Liver (tissue), 9 donors: ENCODE data around the gene PLCB3. TPM values are rescaled to one million over a fixed set of nuclear protein-coding genes. Genes with fewer than 3 reads are reported as not detected.

ENCODE experiments used
- DNase-seq: peaks from one replicate; pipeline ENCODE4 v3.0.0-alpha.2; 2017; ENCODE audit warnings: low spot score
- H3K27ac ChIP-seq, 2 donors: one replicate each; pipeline ENCODE4 v1.7.0; 2013; ENCODE audit warnings: inconsistent platforms in 2 of 2, low read length in 2 of 2, control low read depth in 1 of 2, low read depth in 1 of 2, mild to moderate bottlenecking in 1 of 2
- H3K27me3 ChIP-seq, 4 donors: one replicate each; pipeline versions ENCODE4 v1.6.1 to v1.7.0; 2013; ENCODE audit warnings: low read length in 3 of 4, inconsistent platforms in 1 of 4, mild to moderate bottlenecking in 1 of 4, moderate library complexity in 1 of 4; ENCODE audit not compliant: control insufficient read depth in 4 of 4, insufficient read depth in 4 of 4
- H3K36me3 ChIP-seq, 4 donors: one replicate each; pipeline versions ENCODE4 v1.6.1 to v1.7.0; 2013; ENCODE audit warnings: low read length in 3 of 4, mild to moderate bottlenecking in 3 of 4, low read depth in 1 of 4, moderate library complexity in 1 of 4; ENCODE audit not compliant: control insufficient read depth in 4 of 4, insufficient read depth in 3 of 4
- H3K4me1 ChIP-seq, 4 donors: one replicate each; pipeline versions ENCODE4 v1.6.1 to v1.7.0; 2013; ENCODE audit warnings: low read length in 3 of 4, mild to moderate bottlenecking in 3 of 4, moderate library complexity in 1 of 4; ENCODE audit not compliant: control insufficient read depth in 4 of 4, insufficient read depth in 4 of 4
- H3K4me3 ChIP-seq, 3 donors: one replicate each; pipeline versions ENCODE4 v1.6.1 to v1.7.0; 2013; ENCODE audit warnings: low read length in 3 of 3, control low read depth in 1 of 3, low read depth in 1 of 3, mild to moderate bottlenecking in 1 of 3
- H3K9ac ChIP-seq, 2 donors: one replicate each; pipeline ENCODE4 v1.7.0; 2013; ENCODE audit warnings: low read length in 2 of 2, mild to moderate bottlenecking in 2 of 2, moderate library complexity in 2 of 2, control low read depth in 1 of 2, low read depth in 1 of 2
- H3K9me3 ChIP-seq, 4 donors: one replicate each; pipeline versions ENCODE4 v1.6.1 to v1.7.0; 2013; ENCODE audit warnings: low read length in 3 of 4; ENCODE audit not compliant: control insufficient read depth in 4 of 4
- CTCF ChIP-seq: fragments of 150-350 bp; IDR thresholded peaks from 2 replicates; pipeline ENCODE4 v1.5.1; 2017; ENCODE audit warnings: improper control_type of control experiment, low read depth, low read length; ENCODE audit not compliant: missing input control
- EGR1 ChIP-seq, 2 donors: IDR thresholded peaks; 2 replicates each; pipeline ENCODE4 v1.6.1; 2016 to 2018; ENCODE audit warnings: antibody characterized with exemption in 2 of 2, low read depth in 2 of 2
- FOXA1 ChIP-seq: IDR thresholded peaks from 2 replicates; pipeline ENCODE4 v1.6.1; 2016; ENCODE audit warnings: antibody characterized with exemption
- FOXA2 ChIP-seq: IDR thresholded peaks from 2 replicates; pipeline ENCODE4 v1.6.1; 2016; ENCODE audit warnings: antibody characterized with exemption
- GABPA ChIP-seq, 2 donors: IDR thresholded peaks in 1 of 2; conservative IDR thresholded peaks in 1 of 2; 2 replicates each; pipeline ENCODE4 v1.6.1; 2016; ENCODE audit warnings: antibody characterized with exemption in 2 of 2, mild to moderate bottlenecking in 1 of 2, moderate library complexity in 1 of 2
- HNF4A ChIP-seq, 2 donors: conservative IDR thresholded peaks; 2 replicates each; pipeline ENCODE4 v1.6.1; 2016; ENCODE audit warnings: antibody characterized with exemption in 2 of 2, mild to moderate bottlenecking in 2 of 2
- HNF4G ChIP-seq: IDR thresholded peaks from 2 replicates; pipeline ENCODE4 v1.6.1; 2016; ENCODE audit warnings: antibody characterized with exemption
- JUND ChIP-seq, 2 donors: IDR thresholded peaks; 2 replicates each; pipeline ENCODE4 v1.6.1; 2016; ENCODE audit warnings: antibody characterized with exemption in 2 of 2
- NR2F2 ChIP-seq: IDR thresholded peaks from 2 replicates; pipeline ENCODE4 v1.6.1; 2016; ENCODE audit warnings: antibody characterized with exemption
- REST ChIP-seq: IDR thresholded peaks from 2 replicates; pipeline ENCODE4 v1.6.1; 2016; ENCODE audit warnings: antibody characterized with exemption, mild to moderate bottlenecking
- RXRA ChIP-seq, 2 donors: IDR thresholded peaks; 2 replicates each; pipeline ENCODE4 v1.6.1; 2017 to 2018; ENCODE audit warnings: antibody characterized with exemption in 2 of 2, mild to moderate bottlenecking in 1 of 2
- SP1 ChIP-seq: IDR thresholded peaks from 2 replicates; pipeline ENCODE4 v1.6.1; 2018; ENCODE audit warnings: antibody characterized with exemption, mild to moderate bottlenecking
- TAF1 ChIP-seq: conservative IDR thresholded peaks from 2 replicates; pipeline ENCODE4 v1.6.1; 2016; ENCODE audit warnings: antibody characterized with exemption, mild to moderate bottlenecking
- YY1 ChIP-seq: IDR thresholded peaks from 2 replicates; pipeline ENCODE4 v1.6.1; 2016; ENCODE audit warnings: antibody characterized with exemption, mild to moderate bottlenecking
- WGBS: extraction: QIAGEN DNeasy Blood & Tissue Kit; methylation state at CpG from one replicate; pipeline ENCODE4 v1.1.7; 2013; 5-methylcytosine and 5-hydroxymethylcytosine counted together
- polyA plus RNA-seq, 2 donors: library from polyadenylated mRNA; stranded (reverse) in 1 of 2; unstranded in 1 of 2; fragments of 200-250 nt in 1 of 2; fragments of >200 nt in 1 of 2; fragmentation: Nextera tagmentation in 1 of 2; extraction: Ambion mirVana in 1 of 2; gene quantifications; one replicate each; pipeline versions ENCODE4 v1.2.1 to v1.2.3, GENCODE V29; 2013 to 2015
- total RNA-seq, 2 donors: library from RNA; depleted of rRNA; stranded (reverse); fragments of >200 nt; gene quantifications; one replicate each; pipeline ENCODE4 v1.2.3, GENCODE V29; 2014
- TF ChIP-seq, protein P1 (sequence below): IDR thresholded peaks from 2 replicates; pipeline ENCODE4 v1.6.1; 2016; ENCODE audit warnings: antibody characterized with exemption
- TF ChIP-seq, protein P2 (sequence below): IDR thresholded peaks from 2 replicates; pipeline ENCODE4 v1.6.1; 2016; ENCODE audit warnings: antibody characterized with exemption
- TF ChIP-seq, protein P3 (sequence below): IDR thresholded peaks from 2 replicates; pipeline ENCODE4 v1.6.1; 2016; ENCODE audit warnings: antibody characterized with exemption
- donor health status: healthy.
- donor health status: healthy.
- donor health status: healthy.
- donor health status: healthy.
- donor health status: healthy.

Gene PLCB3
- total and polyA plus RNA-seq, 4 donors, result 0.79 to 8.5 (median 5.4) TPM

DNA sequence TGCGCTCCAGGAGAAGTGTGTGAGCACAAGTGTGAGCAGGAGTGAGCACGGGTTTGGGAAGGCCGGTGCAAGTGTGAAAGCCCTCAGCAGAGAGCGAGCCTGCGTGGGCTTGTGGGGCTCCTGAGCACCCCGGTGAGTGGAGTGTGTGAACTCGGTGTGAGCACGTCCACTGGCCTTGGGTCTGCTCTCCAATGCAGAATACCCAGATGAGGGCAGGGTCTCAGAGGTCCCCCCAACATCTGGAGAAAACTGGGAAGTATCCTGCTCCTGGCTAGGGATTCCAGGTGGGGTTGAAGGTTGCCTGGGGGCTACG is 55.2 kb downstream of the PLCB3 start:
- Histone ChIP-seq H3K4me1 (peaks cover 5 to 46% (median 32%) of the 10 kb centered on the region in 4 donors), H3K27ac (peak overlapping the region; percentile 94 to 98), H3K27me3 (no peaks in the 10 kb centered on the region), H3K9me3 (no peaks in the 10 kb centered on the region), H3K36me3 (no peaks in the 10 kb centered on the region), H3K9ac (peak overlapping the region; percentile 52 to 87), H3K4me3 (peak overlapping the region; percentile 76 to 90 (median 85))
- no peak for DNase-seq
- no peak for TF ChIP-seq SP1
- TF ChIP-seq, protein P1, sequence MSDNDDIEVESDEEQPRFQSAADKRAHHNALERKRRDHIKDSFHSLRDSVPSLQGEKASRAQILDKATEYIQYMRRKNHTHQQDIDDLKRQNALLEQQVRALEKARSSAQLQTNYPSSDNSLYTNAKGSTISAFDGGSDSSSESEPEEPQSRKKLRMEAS, result no peak
- TF ChIP-seq, protein P2, sequence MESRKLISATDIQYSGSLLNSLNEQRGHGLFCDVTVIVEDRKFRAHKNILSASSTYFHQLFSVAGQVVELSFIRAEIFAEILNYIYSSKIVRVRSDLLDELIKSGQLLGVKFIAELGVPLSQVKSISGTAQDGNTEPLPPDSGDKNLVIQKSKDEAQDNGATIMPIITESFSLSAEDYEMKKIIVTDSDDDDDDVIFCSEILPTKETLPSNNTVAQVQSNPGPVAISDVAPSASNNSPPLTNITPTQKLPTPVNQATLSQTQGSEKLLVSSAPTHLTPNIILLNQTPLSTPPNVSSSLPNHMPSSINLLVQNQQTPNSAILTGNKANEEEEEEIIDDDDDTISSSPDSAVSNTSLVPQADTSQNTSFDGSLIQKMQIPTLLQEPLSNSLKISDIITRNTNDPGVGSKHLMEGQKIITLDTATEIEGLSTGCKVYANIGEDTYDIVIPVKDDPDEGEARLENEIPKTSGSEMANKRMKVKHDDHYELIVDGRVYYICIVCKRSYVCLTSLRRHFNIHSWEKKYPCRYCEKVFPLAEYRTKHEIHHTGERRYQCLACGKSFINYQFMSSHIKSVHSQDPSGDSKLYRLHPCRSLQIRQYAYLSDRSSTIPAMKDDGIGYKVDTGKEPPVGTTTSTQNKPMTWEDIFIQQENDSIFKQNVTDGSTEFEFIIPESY, result no peak
- no peak for TF ChIP-seq REST
- no peak for TF ChIP-seq JUND (IDR thresholded peaks at IDR 0.05)
- TF ChIP-seq FOXA1, result no peak
- 12% methylated on average over 9 of the region's 9 CpGs for WGBS

DNA sequence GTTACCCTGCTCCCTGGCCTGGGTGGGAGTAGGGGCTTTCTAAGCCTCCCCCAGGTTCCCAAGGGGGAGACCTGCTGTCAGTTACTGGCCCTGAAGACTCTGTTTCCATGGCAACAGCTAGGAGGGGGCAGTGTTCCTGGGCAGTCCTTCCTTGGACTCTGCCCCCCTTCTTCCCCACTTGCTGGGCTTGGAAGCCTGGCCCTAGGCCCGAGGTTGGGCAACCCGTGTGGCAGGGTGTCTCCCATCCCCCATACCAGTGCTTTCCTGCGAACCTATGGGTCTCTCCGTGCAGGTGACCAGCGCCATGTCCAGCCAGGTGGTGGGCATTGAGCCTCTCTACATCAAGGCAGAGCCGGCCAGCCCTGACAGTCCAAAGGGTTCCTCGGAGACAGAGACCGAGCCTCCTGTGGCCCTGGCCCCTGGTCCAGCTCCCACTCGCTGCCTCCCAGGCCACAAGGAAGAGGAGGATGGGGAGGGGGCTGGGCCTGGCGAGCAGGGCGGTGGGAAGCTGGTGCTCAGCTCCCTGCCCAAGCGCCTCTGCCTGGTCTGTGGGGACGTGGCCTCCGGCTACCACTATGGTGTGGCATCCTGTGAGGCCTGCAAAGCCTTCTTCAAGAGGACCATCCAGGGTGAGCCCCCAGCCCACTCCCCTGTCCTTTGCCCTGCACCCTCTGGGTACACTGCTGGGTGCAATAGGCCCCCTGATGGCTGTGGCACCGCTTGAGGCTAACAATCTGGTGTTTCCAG is 55.7 kb downstream of the PLCB3 start:
- Histone ChIP-seq H3K27me3 (no peaks in the 10 kb centered on the region), H3K4me1 (peaks cover 5 to 46% (median 32%) of the 10 kb centered on the region in 4 donors), H3K4me3 (peak overlapping the region; percentile 76 to 90 (median 85)), H3K27ac (peak overlapping the region; percentile 94 to 98), H3K9me3 (no peaks in the 10 kb centered on the region), H3K36me3 (no peaks in the 10 kb centered on the region), H3K9ac (peak overlapping the region; percentile 52 to 87)
- 40% methylated on average over 15 of the region's 15 CpGs for WGBS
- DNase-seq, result peak; percentile 65
- TF ChIP-seq RXRA (IDR thresholded peaks at IDR 0.05) (peak; percentile 42 to 71), SP1 (peak; percentile 64), YY1 (no peak), HNF4G (peak; percentile 78), TAF1 (no peak), FOXA2 (no peak), NR2F2 (no peak), HNF4A (conservative IDR thresholded peaks at IDR 0.05) (peak; percentile 86), REST (no peak), JUND (IDR thresholded peaks at IDR 0.05) (peak in 1 of 2 donors; percentile 28), EGR1 (IDR thresholded peaks at IDR 0.05; ENCODE audit: low read depth in 2 of 2) (peak in 1 of 2 donors; percentile 16), CTCF (no peak), GABPA (IDR thresholded peaks at IDR 0.05 in 1 of 2, conservative IDR thresholded peaks at IDR 0.05 in 1 of 2) (peak in 1 of 2 donors; percentile 71)
- TF ChIP-seq, protein P3, sequence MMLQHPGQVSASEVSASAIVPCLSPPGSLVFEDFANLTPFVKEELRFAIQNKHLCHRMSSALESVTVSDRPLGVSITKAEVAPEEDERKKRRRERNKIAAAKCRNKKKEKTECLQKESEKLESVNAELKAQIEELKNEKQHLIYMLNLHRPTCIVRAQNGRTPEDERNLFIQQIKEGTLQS, result no peak
- TF ChIP-seq, protein P1, result peak; percentile 48
- TF ChIP-seq, protein P2, result no peak
